Motor neuron (in vitro differentiated cells): ENCODE results near the gene SOS2. TPM values are rescaled to one million over a fixed set of nuclear protein-coding genes. Genes with fewer than 3 reads are reported as not detected.

Experiments used
- ATAC-seq, 8 experiments: fragments of 200-7000 bp; cut with Tn5 transposase; replicated peaks in 6 of 8; 2 replicates each; pipeline ENCODE4 v1.8.0; 2021; ENCODE audit warnings: mild to moderate bottlenecking in 8 of 8, moderate library complexity in 8 of 8
- H3K27ac ChIP-seq, 2 donors: fragments of 250-450 bp; sonication (Bioruptor Pico); 2 replicates each; pipeline ENCODE4 v1.9.0; 2021; ENCODE audit warnings: antibody characterized with exemption in 2 of 2, mild to moderate bottlenecking in 2 of 2, moderate library complexity in 1 of 2
- H3K4me1 ChIP-seq, 2 donors: fragments of 250-450 bp; sonication (Bioruptor Pico); replicated peaks in 1 of 2; 2 replicates each; pipeline ENCODE4 v1.6.1; 2021; ENCODE audit warnings: antibody characterized with exemption in 2 of 2, mild to moderate bottlenecking in 2 of 2, moderate library complexity in 1 of 2
- H3K4me3 ChIP-seq, 5 donors: fragments of 250-450 bp; sonication (Bioruptor Pico); 2 replicates each; pipeline ENCODE4 v1.9.0; 2021; ENCODE audit warnings: antibody characterized with exemption in 5 of 5, mild to moderate bottlenecking in 5 of 5, moderate library complexity in 4 of 5
- WGBS, 10 experiments: fragments of 450-650 bp; shearing (Covaris generic); methylation state at CpG; one replicate each; pipeline ENCODE4 v1.0.0; 2022; 5-methylcytosine and 5-hydroxymethylcytosine counted together
- in situ Hi-C, 9 experiments: fragments of 400-800 bp; cut with MboI; loops; one replicate each; pipeline ENCODE4 v1.15.0; 2021; ENCODE audit warnings: low sequenced_read_pairs in 9 of 9, low pct_unique_long_range_greater_than_20kb in 2 of 9; ENCODE audit not compliant: unreplicated experiment in 9 of 9
- total RNA-seq, 8 experiments: library from RNA; unstranded; fragments of 300-600 nt; gene quantifications; 2 replicates each; pipeline versions ENCODE4 v1.2.3 to v1.2.4, GENCODE V29; 2022

SOS2 gene
- total RNA-seq, 8 experiments from 2014 or later: 10.9 to 31.2 (median 19.1) TPM

GRCh38 chr14:50070840-50071548 is 160.4 kb downstream of the SOS2 start:
- in situ Hi-C loops: no loop called here
- H3K4me1 ChIP-seq: no peaks in the 10 kb centered on the region
- no peak for ATAC-seq
- H3K4me3 ChIP-seq: no peak overlapping the region
- 0 to 100% (median 90%) methylated on average over 1 to 8 of the region's 13 CpGs; no CpG with 5 or more reads in 3 of the 10 experiments for WGBS, 10 experiments
- no peak overlapping the region for H3K27ac ChIP-seq

DNA sequence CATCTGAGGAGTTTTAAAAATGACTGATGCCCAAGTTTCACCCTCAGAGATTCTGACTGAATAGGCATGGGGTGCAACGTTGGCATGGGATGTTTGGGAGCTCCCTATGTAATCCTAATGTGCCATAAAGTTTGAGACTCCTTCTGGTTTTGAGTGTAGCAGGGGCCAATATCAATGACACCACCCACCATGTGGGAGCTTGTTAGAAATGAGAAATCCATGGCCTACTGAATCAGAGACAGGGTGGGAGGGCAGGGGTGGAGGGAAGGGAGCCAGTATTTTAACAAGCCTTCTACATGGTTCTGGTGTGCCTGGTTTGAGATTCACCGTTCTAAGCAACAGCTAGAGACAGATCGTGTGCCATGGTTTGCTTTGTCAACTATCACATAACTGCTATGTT is 161.1 kb downstream of the SOS2 start:
- no peak for ATAC-seq
- Histone ChIP-seq H3K4me1 (no peaks in the 10 kb centered on the region), H3K27ac (no peak overlapping the region), H3K4me3 (no peak overlapping the region)
- in situ Hi-C loops: no loop called here
- 0 to 100% (median 90%) methylated on average over 1 to 3 of the region's 3 CpGs; no CpG with 5 or more reads in 5 of the 10 experiments for WGBS, 10 experiments

GRCh38 chr14:50069325-50069724 is 162.1 kb downstream of the SOS2 start:
- in situ Hi-C loops: no loop called here
- ATAC-seq: no peak
- Histone ChIP-seq H3K4me3 (no peak overlapping the region), H3K4me1 (no peaks in the 10 kb centered on the region), H3K27ac (no peak overlapping the region)
- 40 to 100% (median 82%) methylated on average over 1 to 2 of the region's 2 CpGs for WGBS, 10 experiments

DNA sequence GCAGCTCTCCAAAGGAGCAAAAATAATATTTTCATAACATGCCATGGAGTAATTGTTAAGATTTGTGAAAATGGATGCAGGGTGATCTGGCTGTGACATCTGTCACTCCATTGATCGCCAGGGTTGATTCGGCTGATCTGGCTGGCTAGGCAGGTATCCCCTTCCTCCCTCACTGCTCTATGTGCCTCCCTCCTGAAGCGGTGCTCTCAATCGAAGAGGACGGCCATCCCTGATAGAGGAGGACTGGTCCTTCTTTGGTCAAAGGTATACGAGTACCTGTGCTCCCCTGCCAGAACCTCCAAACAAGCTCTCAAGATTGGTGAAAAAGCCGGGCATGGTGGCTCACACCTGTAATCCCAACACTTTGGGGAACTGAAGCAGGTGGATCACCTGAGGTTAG is 162.9 kb downstream of the SOS2 start:
- Histone ChIP-seq H3K4me3 (no peak overlapping the region), H3K4me1 (no peaks in the 10 kb centered on the region), H3K27ac (no peak overlapping the region)
- 78 to 100% (median 92%) methylated on average over 1 to 6 of the region's 7 CpGs; no CpG with 5 or more reads in 3 of the 10 experiments for WGBS, 10 experiments
- in situ Hi-C loops: no loop called here
- no peak for ATAC-seq

- Histone ChIP-seq H3K4me3 (no peak overlapping the region), H3K4me1 (peaks cover 0 to under 1% of the 10 kb centered on the region in 2 donors), H3K27ac (no peak overlapping the region)
- in situ Hi-C loops: no loop called here
- peak in 3 of 8 experiments; percentile 9 to 75 (median 31) for ATAC-seq
- 70 to 100% (median 95%) methylated on average over 2 to 7 of the region's 8 CpGs; no CpG with 5 or more reads in 2 of the 10 experiments for WGBS, 10 experiments
Observed at GRCh38 chr14:50067723-50068495, 163.5 kb downstream of the SOS2 start.

Other genes with a start within 250 kb of the SOS2 start
- 10 to 100 TPM in 6 of 8 experiments, 1 to 10 TPM in 2; 9.2 to 12.3 (median 10.7) TPM for gene VCPKMT, start 115.0 kb downstream of the SOS2 start, total RNA-seq
- 10 to 100 TPM in 5 of 8 experiments, 1 to 10 TPM in 3; 6.5 to 13.9 (median 10.9) TPM for gene L2HGDH, start 80.7 kb upstream of the SOS2 start, total RNA-seq
- 10 to 100 TPM in 7 of 8 experiments, 1 to 10 TPM in 1; 8.8 to 19.0 (median 11.2) TPM for gene DMAC2L, start 80.7 kb upstream of the SOS2 start, total RNA-seq
- gene CDKL1, start 165.3 kb upstream of the SOS2 start, total RNA-seq: 1 to 10 TPM; 1.2 to 8.4 (median 2.5) TPM